Dermis microvascular lymphatic vessel endothelial cell (primary cell): Measurements from ENCODE around the gene SEZ6. TPM values are rescaled to one million over a fixed set of nuclear protein-coding genes. Genes with fewer than 3 reads are reported as not detected.

Source experiments
- DNase-seq, 2 donors: peaks; one replicate each; pipeline versions ENCODE4 v3.0.0 to v3.0.0-alpha.2; 2010; ENCODE audit warnings: low read depth in 2 of 2
- total RNA-seq: library from RNA; depleted of rRNA; stranded (reverse); fragments of >200 nt; gene quantifications from 2 replicates; pipeline ENCODE4 v1.2.1, GENCODE V29; 2014

SEZ6 gene, protein sequence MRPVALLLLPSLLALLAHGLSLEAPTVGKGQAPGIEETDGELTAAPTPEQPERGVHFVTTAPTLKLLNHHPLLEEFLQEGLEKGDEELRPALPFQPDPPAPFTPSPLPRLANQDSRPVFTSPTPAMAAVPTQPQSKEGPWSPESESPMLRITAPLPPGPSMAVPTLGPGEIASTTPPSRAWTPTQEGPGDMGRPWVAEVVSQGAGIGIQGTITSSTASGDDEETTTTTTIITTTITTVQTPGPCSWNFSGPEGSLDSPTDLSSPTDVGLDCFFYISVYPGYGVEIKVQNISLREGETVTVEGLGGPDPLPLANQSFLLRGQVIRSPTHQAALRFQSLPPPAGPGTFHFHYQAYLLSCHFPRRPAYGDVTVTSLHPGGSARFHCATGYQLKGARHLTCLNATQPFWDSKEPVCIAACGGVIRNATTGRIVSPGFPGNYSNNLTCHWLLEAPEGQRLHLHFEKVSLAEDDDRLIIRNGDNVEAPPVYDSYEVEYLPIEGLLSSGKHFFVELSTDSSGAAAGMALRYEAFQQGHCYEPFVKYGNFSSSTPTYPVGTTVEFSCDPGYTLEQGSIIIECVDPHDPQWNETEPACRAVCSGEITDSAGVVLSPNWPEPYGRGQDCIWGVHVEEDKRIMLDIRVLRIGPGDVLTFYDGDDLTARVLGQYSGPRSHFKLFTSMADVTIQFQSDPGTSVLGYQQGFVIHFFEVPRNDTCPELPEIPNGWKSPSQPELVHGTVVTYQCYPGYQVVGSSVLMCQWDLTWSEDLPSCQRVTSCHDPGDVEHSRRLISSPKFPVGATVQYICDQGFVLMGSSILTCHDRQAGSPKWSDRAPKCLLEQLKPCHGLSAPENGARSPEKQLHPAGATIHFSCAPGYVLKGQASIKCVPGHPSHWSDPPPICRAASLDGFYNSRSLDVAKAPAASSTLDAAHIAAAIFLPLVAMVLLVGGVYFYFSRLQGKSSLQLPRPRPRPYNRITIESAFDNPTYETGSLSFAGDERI
- total RNA-seq: not detected in 2 replicates

DNA sequence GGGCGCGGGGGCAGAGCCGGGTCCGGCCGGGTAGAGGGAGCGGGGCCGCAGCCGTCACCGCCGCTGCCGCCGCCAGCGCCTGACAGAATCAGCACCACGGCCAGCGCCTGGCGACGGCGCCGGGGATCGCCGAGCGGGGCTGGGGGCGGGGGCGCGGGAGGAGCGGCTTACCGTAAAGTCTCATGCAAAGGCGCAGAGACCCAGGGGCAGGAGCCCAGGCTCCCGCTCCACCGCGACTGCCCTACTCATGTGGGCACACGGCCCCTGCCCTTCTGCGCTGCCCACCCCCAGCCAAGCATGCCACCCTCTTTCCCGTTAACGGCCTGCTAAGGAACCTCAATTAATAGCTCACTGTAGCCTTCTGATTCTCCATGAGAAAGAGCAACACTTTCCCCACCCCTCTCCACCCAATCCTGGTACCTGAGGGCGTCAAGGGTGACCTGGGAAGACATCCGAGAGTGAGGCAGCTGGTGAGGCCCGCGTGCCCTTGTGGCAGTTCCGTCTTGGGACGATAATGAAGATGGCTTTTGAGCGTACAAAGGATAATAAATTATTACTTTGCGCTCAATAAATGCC, at the start of gene SEZ6:
SEZ6 (minus strand) TSS at position 98 of the 576 bp plus-strand sequence. CDS start 164 bp downstream, outside the sequence.
- peak; percentile 28 to 71 for DNase-seq

DNA sequence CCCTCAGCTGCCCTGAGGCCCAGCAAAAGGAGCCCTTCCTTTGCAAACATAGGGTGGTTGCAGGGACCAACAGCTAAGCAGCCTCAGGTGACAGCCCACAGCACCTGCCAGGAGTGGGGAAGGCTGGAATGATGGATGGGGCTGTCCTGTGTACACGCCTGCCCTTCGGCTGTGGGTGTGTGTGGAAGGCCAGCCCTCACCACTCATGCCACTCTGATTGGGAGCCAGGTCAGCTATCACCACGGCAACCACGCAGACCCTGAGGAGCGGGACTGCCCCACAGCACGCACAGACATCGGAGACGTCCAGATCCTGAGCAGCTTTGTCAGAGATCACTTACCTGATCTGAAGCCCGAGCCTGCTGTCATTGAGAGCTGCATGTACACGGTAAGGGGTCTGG, 49.0 kb upstream of the SEZ6 start:
- DNase-seq: no peak

DNA sequence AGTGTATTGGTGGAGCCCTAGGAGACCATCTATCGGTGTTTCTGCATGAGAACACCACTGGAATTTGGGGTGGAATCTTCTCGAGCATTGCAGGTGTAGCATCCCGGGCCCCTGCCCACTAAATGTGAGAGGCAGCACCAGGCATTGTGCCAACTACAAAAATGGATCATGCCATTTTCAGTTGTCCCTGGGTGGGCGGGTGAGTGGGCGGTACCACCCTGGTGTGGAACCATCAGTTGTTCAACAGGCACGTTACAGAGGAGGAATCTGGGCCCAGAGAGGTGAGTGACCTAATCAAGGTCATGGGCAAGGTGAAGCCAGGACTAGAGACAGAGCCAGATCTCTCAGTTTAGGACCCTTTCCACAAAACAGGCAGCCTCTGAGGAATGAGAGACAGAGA, 45.9 kb upstream of the SEZ6 start:
- no peak for DNase-seq

DNA sequence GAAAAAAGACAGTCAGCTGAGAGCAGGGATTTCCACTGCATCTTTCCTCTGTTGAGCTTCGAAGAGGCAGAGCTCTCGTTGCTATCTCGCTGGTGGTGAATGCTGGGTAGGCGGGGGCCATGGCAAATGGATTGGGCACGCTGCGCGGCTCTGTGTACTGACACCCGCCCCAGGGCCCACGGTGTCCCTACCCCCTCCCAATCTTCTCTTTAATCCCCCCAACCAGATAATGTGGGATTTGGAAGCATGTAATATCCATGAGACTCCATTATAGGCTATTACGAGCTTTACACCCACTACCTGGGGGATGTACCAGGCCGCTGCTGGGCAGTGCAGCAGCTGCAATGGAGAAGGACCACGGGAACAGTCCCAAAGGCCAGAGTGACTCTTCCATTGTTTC, 45.4 kb upstream of the SEZ6 start:
- DNase-seq: no peak

DNA sequence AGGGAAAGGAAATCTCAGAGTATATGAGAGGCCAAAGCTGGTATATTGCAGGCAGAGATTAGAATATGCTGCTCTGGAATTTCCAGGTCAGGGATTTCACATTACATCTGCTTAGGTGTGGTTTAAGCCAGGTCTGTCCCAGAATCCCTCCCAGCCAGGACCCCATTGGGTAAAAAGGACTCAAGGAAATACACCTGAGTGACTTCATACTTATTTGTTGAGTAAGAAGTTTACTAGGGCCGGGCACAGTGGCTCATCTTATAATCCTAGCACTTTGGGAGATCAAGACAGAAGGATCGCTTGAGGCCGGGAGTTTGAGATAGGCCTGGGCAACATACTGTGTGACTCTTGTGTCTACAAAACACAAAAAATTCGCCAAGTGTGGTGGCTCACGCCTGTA, 44.3 kb upstream of the SEZ6 start:
- no peak for DNase-seq

DNA sequence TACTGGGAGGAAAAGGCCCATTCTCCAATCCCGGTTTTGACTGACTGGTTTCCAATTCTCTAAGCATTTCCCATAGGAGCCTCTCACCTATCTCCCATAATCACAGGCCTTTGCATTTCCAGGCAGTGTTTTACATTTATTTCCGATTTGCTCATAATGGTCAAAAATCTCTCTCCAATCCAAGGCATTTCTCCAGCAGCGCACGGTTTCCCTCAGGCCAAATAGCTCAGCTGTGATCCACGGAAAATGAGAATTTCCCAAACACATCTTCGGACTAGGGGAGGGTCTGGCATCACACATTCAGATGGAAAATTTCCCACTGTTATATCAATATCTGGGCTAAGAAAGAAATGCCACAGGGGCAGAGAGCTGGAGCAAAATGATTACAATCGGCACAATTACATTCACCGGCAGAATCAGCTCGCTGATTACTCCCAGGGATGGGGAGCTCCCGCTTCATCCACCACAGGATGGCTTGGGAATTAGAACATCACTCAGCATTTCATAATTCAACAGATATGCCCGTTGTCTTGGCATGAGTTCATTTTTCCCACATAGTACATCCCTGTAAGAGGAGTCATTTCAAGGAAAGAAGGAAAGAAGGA, 43.8 kb upstream of the SEZ6 start:
- DNase-seq: no peak

DNA sequence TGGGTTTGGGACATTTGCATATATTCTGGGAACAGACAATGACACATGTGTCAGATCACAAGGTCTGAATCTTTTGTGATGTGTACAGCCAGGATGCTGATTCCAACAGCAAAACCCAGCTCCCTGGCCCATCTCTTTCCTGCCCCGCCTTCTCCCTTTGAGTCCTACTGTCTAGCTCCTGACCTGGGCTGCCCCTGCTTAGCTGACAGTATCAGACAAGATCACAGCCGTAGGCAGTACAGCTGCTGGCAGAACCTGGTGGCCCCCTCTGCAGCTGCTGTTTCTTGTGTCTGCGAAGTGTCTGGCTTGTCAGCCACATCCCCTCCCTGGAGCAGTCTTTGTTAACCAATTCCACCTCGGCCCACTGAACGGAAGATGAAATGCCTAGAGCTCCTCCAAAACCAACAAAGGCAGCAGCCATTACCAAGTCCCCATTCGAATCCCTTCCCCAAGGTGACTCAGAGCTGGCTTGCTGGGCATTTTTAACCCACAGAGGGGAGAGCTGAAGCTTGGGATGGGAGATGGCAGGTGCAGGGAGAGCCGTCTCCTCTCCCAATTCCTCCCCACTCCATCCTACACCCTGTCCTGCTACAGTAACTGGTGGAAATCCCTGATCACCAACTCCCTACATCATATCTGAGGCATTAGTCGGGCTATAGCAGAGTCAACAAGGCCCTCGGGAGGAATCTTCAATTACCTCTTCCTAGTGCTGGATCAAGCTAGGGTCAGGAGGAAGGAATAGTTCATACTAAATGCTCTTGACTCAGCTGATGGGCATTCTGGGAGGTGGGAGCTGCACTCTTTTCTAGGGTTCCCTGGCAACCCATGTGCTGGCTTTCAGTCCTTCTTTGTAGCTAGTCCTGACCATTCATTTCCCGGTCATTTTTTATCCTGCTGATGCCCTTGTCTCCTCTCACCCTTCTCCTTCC, 42.9 kb upstream of the SEZ6 start:
- DNase-seq: peak; percentile 2 to 46

DNA sequence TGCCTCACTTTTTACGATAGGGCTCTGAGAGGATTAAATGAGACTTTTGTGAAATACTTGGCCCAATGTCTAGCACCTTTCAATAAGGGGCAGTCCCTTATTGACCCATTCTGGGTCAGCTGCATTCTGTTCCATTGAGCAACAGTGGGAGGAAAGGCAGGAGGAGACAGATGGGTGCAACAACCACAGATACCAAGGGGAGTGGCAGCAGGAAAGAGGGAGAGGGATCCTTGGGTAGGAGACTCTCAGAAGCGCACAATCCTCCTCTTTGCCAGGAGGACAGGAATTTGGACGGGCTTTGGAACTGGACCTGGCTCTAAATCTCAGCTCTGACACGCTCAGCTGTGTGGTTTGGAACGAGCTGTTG, 40.6 kb upstream of the SEZ6 start:
- DNase-seq: no peak

DNA sequence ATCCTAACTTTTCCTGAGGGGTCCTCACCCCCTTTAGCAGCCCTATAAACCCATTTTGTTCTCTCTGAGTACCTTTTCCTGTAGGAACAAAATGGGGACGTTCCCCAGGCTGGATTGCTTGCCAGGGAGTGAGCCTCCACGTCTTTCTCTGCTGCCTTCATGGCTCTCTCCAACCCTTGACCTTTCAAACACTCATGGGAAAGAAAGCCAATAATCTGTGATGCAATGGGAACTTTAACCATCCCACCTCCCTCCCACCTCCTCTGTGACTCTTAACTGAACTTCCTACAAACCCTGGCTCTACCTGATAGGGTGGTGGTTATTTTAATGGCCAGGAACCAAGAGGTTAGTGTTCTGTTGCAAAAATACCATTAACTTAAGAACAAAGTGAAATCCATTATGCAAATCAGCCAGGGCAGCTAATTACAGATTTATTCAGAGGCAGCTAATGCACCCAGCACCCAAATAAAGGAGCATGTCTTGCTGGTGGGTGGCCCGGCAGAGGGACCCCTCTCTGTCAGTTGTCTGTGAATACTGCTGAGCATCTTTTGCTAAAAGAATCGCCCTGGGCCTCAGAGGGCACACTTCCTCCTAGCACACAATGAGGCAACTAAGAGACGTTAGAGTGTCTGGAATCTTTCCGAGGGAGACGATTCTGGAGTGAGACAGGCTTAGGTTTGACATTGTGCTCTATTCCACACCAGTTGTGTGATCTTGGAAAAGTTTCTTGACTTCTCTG, 40.1 kb upstream of the SEZ6 start:
- DNase-seq: no peak

DNA sequence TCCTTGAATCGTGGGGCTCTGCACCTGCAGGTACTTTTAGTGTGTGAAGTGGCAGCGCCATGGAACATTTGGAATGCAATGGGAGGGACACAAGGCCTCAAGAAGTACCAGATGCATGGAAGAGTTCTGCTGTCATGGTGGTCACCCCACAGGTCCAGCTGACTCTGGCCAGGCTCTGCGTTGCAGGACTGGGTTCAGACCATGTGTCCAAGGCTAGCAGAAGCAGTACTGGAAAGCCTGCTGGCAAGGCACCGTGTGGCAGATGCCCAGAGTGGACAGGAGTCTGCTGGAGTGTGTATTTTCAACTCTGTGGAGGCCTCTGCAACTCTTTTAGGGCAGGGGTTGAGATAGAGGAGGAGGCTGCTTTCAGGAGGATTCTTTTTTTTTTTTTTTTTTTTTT, 39.2 kb upstream of the SEZ6 start:
- DNase-seq: no peak

DNA sequence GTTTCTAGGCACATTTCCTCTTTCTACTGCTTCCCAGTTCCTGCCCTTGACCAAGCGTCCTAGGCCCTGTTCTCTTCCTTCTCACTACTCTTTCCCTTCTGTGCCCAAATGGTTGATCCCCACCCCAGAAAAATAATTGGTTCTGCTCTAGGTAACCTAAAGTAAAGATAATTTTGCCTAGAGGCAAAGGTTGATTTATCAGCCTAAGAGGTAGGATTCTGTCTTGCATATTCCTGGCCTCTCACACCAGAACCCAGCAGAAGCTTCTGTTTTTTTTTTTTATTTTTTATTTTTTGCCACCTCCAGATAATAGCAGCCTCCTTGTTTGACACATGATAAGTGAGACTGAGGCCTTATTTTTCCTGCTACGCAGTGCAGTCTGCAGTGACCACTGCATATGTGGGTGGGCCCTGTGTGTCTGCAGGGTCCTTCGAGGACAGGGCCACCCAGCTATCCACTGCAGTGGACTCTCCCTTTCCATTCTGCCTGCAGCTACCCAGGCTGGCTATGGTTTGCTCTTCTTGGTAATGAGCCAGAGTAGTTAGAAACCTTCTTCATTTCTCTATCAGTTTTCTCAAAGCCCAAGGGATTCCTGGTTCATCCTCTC, 37.8 kb upstream of the SEZ6 start:
- DNase-seq: no peak

DNA sequence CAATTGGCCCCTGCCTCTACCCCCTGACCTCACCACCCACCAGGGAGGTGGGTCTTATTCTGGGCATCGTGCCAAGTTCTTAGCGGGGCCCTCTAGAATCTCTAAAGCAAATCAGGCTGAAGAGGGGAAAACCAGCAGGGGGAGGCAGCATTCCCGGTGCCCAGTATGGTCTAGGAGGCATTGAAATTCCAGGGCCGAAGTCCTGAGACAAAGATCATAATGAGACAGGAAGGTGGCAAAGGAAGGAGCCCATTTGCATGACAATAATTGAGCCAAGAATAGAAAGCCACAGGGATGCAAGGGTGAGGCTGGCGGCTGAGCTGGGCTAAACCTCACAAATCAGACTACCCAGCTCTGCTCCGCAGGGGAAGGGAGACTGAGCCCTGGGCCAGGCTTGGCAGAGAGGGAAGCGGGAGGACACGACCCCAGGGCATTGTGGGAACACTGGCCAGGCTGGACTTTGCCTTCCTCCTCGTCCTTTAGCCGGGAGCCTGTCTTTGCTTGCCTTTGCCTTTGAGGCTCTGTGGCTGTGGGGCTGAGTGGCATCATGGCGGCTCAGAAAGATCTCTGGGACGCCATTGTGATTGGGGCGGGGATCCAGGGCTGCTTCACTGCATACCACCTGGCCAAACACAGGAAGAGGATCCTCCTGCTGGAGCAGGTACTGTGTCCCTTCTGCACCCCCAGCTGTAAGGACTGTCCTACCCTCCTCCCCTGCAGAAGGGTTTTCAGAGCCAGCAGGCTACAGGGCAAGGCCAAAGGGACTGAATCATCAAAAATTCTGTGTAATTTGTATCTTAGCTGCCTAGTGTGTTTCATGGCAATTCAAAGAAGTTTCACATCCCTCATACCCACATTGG, 37.1 kb upstream of the SEZ6 start, which contains the start of gene PIPOX:
PIPOX (plus strand) TSS at position 463 of the 860 bp plus-strand sequence; CDS start at position 548, 85 bp downstream.
- peak; percentile 7 to 43 for DNase-seq

DNA sequence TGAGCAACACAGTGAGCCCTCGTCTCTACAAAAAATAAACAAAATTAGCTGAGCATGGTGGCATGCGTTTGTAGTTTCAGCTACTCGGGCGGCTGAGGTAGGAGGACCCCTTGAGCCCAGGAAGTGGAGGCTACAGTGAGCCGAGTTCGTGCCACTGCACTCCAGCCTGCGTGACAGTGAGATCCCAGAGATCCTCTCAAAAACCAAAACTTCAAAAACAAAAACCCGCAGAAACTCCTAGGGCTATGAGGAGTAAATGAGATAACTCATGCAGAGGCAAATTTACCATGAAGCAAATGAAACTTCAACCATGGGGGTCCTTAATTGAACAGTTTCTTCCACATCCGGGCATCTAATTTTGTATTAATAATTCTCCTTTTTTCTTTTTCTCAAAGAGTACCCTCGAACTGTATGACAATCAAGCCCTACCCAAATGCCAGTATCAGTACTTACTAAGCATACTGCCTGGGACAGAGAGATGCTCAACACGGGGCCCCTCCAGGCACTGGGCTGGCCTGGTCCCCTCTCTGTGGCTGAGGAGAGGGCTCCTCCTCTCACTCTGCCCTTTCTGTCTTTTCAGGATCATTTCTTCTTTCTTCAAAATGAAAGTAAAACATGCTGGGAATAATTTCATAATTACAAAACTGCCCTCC, 36.3 kb upstream of the SEZ6 start:
- DNase-seq: no peak

DNA sequence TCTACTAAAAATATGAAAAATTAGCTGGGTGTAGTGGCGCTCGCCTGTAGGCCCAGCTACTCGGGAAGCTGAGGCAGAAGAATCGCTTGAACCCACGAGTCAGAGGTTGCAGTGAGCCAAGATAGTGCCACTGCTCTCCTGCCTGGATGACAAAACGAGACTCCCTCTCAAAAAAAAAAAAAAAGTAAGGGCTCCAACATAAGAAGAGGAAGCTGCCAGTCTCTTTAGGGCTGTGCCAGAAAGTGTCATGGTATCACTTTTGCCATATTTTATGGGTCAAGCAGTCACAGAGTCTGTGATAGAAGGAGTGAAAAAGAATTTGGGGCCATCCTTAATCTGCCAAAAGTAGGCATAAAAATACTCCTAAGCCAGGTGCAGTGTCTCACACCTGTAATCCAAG, 35.7 kb upstream of the SEZ6 start:
- no peak for DNase-seq

DNA sequence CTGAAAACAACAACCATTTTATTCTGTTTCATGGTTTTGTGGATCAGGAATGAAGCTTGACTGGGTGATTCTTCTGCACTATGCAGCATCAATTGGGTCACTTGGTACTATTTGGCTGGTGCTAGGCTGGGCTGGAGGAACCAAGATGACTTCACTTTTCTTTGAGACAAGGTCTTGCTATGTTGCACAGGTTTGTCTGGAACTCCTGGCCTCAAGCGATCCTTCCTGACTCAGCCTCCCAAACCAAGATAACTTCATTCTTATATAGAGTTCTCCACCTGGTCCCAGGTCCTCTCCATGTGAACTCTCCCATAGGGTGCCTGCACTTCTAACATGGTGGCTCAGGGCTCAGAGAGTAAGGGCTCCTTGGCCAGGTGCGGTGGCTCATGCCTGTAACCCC, 35.3 kb upstream of the SEZ6 start:
- DNase-seq: no peak

DNA sequence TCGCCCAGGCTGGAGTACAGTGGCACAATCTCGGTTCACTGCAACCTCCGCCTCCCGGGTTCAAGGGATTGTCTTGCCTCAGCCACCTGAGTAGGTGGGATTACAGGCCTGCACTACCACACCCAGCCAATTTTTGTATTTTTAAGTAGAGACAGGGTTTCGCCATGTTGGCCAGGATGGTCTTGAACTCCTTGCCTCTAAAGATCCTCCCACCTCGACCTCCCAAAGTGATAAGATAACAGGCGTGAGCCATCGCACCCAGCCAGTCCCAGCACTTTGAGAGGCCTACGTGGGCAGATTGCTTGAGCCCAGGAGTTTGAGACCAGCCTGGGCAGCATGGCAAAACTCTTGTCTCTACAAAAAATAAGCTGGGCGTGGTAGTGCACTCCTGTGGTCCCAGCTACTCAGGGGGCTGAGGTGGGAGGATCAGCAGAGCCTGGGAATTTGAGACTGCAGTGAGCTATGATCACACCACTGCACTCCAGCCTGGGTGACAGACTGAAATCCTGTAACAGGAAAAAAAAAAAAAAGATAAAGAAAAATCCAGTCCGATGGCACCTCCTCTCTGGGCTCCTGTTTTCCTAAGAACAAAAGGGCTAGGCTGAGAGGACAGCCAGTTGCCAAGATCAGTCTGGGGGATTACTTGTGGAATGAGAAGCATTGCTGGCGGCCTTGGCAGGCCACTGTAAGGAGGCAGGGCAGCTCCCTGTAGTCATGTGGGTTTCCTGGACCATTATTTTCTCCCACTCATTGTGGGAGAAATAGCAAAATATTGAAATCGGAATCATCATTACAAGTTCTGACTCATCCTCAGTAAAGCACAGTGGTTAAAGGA, 34.1 kb upstream of the SEZ6 start:
- peak in 1 of 2 donors; percentile 32 for DNase-seq
